Upper lobe of right lung (tissue), 1 donor: ENCODE results near the gene GRAMD2B. TPM values are rescaled to one million over a fixed set of nuclear protein-coding genes. Genes with fewer than 3 reads are reported as not detected.
A peak's percentile ranks its signal among the peaks of the same experiment; 100 is the strongest.
"Not testable (repeated sequence)": the region's sequence is repeated elsewhere in the genome, so short reads cannot be mapped to it uniquely, and the experiment has no call there.

Source experiments
- ATAC-seq: fragments of 200-7000 bp; cut with Tn5 transposase; one replicate; pipeline ENCODE4 v1.9.1; 2020; ENCODE audit warnings: mild to moderate bottlenecking, moderate library complexity
- DNase-seq: peaks from one replicate; pipeline ENCODE4 v3.0.0-alpha.2; 2020
- H3K27ac ChIP-seq: fragments of 200-600 bp; one replicate; pipeline ENCODE4 v1.8.0; 2022
- H3K27me3 ChIP-seq: fragments of 200-600 bp; one replicate; pipeline ENCODE4 v1.8.0; 2022; ENCODE audit warnings: mild to moderate bottlenecking
- H3K36me3 ChIP-seq: fragments of 200-600 bp; one replicate; pipeline ENCODE4 v1.8.0; 2022
- H3K4me1 ChIP-seq: fragments of 200-600 bp; one replicate; pipeline ENCODE4 v1.8.0; 2022
- H3K4me3 ChIP-seq: fragments of 200-600 bp; one replicate; pipeline ENCODE4 v1.8.0; 2022; ENCODE audit warnings: mild to moderate bottlenecking
- H3K9me3 ChIP-seq: fragments of 200-600 bp; one replicate; pipeline ENCODE4 v1.8.0; 2022
- intact Hi-C: fragments of 100-400 bp; cut with DNase I; formaldehyde crosslinking; loops from one replicate; pipeline ENCODE4 v1.11.0; 2022
- total RNA-seq: library from RNA; stranded (reverse); fragmentation: NEBNext Ultra II Directional; extraction: Animal tissue kit (Norgen Biotek cat#: 25700); gene quantifications from one replicate; pipeline ENCODE4 v1.2.1, GENCODE V29; 2021
- TF ChIP-seq, protein P1 (sequence below): fragments of 200-600 bp; IDR thresholded peaks from one replicate; pipeline ENCODE4 v1.8.0; 2022; ENCODE audit warnings: antibody characterized with exemption
- donor health status: DM: no; HTN: yes; CAD: no; lungs with severe emphysema.

GRAMD2B gene
- total RNA-seq, 1 donor from 2014 or later = 17.0 TPM

DNA sequence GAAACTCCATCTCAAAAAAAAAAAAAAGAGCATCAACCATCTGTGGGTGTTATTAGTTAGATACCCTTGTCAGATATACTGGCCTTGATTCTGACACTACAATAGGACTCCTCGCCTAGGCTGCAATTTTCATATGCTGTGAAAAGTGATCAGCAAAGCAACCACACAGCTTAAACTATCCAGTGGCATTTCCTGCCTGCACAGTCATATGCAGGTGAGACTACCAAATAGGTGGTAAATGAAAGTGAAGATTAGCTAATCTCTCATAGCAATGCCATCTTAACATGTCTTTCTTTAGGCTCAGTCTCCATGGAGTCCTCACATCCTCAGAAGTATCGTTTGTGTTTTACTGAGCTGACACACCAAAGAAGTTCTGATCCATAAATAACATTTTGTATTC lies 40.8 kb downstream of the GRAMD2B start:
- Histone ChIP-seq H3K36me3 (peaks cover 15% of the 10 kb centered on the region), H3K4me1 (no peaks in the 10 kb centered on the region), H3K27me3 (no peaks in the 10 kb centered on the region), H3K4me3 (no peak overlapping the region), H3K9me3 (no peaks in the 10 kb centered on the region), H3K27ac (no peak overlapping the region)
- TF ChIP-seq, protein P1, sequence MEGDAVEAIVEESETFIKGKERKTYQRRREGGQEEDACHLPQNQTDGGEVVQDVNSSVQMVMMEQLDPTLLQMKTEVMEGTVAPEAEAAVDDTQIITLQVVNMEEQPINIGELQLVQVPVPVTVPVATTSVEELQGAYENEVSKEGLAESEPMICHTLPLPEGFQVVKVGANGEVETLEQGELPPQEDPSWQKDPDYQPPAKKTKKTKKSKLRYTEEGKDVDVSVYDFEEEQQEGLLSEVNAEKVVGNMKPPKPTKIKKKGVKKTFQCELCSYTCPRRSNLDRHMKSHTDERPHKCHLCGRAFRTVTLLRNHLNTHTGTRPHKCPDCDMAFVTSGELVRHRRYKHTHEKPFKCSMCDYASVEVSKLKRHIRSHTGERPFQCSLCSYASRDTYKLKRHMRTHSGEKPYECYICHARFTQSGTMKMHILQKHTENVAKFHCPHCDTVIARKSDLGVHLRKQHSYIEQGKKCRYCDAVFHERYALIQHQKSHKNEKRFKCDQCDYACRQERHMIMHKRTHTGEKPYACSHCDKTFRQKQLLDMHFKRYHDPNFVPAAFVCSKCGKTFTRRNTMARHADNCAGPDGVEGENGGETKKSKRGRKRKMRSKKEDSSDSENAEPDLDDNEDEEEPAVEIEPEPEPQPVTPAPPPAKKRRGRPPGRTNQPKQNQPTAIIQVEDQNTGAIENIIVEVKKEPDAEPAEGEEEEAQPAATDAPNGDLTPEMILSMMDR = no peak
- DNase-seq (no peak), ATAC-seq (no peak)
- intact Hi-C loops = no loop called here

DNA sequence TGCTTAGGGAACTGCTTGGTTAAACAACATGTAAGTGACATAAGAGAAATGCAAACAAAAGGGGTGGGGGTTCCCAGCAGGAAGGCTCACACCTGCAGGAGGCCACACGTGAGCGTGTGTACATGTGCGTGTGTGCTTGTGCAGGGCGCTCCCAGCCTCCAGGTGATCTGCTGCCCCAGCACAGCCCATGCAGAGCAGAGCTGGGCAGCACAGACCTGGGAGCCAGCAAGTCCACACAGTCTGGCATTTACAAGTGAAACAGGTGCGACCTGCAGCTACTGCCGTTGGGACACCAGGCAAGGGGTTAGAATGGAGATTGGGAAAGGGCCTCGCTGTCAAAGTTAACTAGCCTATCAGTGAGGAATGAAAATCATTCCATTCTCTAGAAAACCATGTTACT lies 41.8 kb downstream of the GRAMD2B start:
- Histone ChIP-seq H3K27ac (no peak overlapping the region), H3K9me3 (no peaks in the 10 kb centered on the region), H3K36me3 (peaks cover 20% of the 10 kb centered on the region), H3K27me3 (no peaks in the 10 kb centered on the region), H3K4me1 (no peaks in the 10 kb centered on the region), H3K4me3 (no peak overlapping the region)
- intact Hi-C loops = no loop called here
- DNase-seq = no peak
- ATAC-seq = peak; percentile 81
- TF ChIP-seq, protein P1 = no peak

DNA sequence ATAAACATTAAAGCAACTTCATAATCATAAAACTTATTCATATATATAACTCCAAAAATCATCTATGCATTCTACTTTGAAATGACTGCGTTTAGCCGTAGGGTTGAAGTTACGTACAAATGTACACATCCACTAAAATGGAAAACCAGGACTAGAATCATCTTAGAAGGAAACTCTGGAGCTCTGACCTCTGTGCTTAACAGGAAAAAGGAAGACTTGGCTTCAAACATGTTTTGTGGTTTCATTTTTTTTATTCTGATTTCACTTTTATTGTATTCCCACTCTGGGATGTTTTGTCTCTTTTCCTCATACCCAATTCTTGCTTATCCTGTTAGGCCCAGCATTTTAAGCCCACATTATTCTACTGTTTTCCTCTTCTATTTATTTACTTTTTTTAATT lies 44.9 kb downstream of the GRAMD2B start:
- H3K4me3 ChIP-seq = no peak overlapping the region
- H3K36me3 ChIP-seq = peaks cover 41% of the 10 kb centered on the region
- intact Hi-C loops = no loop called here
- H3K4me1 ChIP-seq = no peaks in the 10 kb centered on the region
- TF ChIP-seq, protein P1 = no peak
- H3K27ac ChIP-seq = no peak overlapping the region
- ATAC-seq (no peak), DNase-seq (no peak)
- H3K27me3 ChIP-seq = no peaks in the 10 kb centered on the region
- no peaks in the 10 kb centered on the region for H3K9me3 ChIP-seq

DNA sequence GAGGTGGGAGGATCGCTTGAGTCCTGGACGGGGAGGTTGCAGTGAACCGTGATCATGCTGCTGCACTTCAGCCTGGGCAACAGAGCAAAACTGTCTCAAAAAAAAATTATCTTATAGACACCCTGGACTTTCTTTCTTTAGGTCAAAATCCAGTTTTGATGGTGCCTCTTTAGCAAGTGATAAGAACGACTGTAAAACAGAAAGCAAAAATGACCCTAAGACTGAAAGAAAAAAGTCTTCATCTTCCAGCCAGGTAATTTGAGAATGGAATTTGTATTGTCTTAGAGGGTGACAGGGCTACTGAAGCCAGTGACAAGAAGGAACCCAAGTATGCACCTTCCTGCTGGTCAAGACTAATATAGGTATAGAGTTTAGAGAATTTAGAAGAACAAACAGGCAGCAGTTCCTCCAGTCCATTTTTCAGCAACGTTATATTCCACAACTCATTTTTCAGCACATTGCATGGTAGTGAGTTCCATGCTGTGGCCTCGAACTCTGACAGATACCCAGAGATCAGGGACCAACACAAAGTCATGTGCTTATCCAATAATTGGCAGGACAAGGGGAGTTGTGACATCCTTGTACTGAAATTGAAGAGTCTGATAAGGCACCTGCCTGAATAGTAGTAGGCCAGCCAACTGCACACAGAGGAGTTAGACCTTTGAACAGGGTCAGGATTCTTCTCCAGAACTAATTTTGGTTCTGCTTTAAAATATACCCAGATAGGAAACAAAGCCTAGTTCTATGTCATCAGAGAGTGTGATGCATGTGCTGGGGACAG lies 46.5 kb downstream of the GRAMD2B start:
- Histone ChIP-seq H3K4me1 (no peaks in the 10 kb centered on the region), H3K27ac (no peak overlapping the region), H3K4me3 (no peak overlapping the region), H3K36me3 (peaks cover 50% of the 10 kb centered on the region), H3K9me3 (no peaks in the 10 kb centered on the region), H3K27me3 (no peaks in the 10 kb centered on the region)
- no peak for DNase-seq
- intact Hi-C loops = no loop called here
- TF ChIP-seq, protein P1 = no peak
- no peak for ATAC-seq

DNA sequence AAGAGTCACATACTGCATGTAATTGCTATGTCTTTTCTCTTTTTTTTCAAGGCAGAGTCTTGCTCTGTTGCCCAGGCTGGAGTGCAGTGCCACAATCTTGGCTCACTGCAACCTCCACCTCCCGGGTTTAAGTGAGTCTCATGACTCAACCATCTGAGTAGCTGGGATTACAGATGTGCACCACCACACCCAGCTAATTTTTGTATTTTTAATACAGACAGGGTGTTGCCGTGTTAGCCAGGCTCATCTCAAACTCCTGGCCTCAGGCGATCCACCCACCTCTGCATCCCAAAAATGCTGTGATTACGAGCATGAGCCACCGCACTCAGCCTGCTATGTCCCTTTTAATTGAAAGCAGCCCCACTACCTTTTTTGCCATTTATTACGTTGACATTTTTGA lies 47.3 kb downstream of the GRAMD2B start:
- H3K4me3 ChIP-seq, H3K9me3 ChIP-seq, DNase-seq, H3K27me3 ChIP-seq, ATAC-seq, intact Hi-C loops, H3K4me1 ChIP-seq, H3K27ac ChIP-seq: not testable (repeated sequence)
- peaks cover 50% of the 10 kb centered on the region for H3K36me3 ChIP-seq

DNA sequence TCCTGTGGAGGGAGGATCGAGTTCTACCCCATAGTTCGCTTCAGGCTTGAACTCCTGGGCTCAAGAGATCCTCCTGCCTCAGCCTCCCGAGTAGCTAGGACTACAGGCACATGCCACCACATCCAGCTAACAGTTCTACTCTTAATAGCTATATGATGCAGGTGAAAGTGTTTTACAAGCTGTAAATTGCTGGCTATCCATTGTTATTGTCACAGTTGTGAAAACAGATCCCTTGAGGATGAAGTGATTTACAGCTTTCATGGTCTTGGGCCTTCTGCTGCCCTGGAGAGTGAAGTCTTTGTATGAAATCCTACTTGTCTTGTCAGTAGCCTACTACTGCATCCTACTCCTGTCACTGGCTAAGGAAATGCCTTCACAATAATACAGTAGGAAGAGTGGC lies 48.0 kb downstream of the GRAMD2B start:
- TF ChIP-seq, protein P1 = no peak
- Histone ChIP-seq H3K4me1 (no peaks in the 10 kb centered on the region), H3K27me3 (no peaks in the 10 kb centered on the region), H3K9me3 (no peaks in the 10 kb centered on the region), H3K27ac (no peak overlapping the region), H3K36me3 (peaks cover 43% of the 10 kb centered on the region), H3K4me3 (no peak overlapping the region)
- no peak for ATAC-seq
- intact Hi-C loops = no loop called here
- DNase-seq = no peak
